ENCODE measurements around the gene AOC3.
"Not testable (repeated sequence)": the region's sequence is repeated elsewhere in the genome, so short reads cannot be mapped to it uniquely, and the experiment has no call there.

Gene AOC3

DNA sequence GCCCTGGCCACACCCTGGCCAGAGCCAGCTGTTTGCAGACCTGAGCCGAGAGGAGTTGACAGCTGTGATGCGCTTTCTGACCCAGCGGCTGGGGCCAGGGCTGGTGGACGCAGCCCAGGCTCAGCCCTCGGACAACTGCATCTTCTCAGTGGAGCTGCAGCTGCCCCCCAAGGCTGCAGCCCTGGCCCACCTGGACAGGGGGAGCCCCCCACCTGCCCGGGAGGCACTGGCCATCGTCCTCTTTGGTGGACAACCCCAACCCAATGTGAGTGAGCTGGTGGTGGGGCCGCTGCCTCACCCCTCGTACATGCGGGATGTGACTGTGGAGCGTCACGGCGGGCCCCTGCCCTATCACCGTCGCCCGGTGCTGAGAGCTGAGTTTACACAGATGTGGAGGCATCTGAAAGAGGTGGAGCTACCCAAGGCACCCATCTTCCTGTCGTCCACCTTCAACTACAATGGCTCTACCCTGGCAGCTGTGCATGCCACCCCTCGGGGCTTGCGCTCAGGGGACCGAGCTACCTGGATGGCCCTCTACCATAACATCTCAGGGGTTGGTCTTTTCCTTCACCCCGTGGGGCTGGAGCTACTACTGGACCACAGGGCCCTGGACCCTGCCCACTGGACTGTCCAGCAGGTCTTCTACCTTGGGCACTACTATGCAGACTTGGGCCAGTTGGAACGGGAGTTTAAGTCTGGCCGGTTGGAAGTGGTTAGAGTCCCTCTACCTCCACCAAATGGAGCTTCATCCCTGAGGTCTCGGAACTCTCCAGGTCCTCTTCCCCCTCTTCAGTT, 6.0 kb upstream of the AOC3 start:
- DNase-seq (ENCODE audit: low read depth): no peak

DNA sequence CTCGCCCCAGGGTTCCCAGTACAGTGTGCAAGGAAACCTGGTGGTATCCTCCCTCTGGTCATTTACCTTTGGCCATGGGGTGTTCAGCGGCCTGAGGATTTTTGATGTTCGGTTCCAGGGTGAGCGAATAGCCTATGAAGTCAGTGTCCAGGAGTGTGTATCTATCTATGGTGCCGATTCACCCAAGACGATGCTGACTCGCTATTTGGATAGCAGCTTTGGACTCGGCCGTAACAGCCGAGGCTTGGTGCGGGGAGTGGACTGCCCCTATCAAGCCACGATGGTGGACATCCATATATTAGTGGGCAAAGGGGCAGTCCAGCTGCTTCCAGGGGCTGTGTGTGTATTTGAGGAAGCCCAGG, 5.5 kb upstream of the AOC3 start:
- DNase-seq (ENCODE audit: low read depth): no peak

GRCh38 chr17:42845918-42846593, 4.9 kb upstream of the AOC3 start:
- peak; percentile 34 for DNase-seq (ENCODE audit: low read depth)

- DNase-seq (ENCODE audit: low read depth): peak; percentile 77
Measured at GRCh38 chr17:42846594-42847280, 4.3 kb upstream of the AOC3 start.

- no peak for DNase-seq (ENCODE audit: low read depth)
Measured at GRCh38 chr17:42848093-42848492, 2.9 kb upstream of the AOC3 start.

GRCh38 chr17:42849031-42849430, 2.0 kb upstream of the AOC3 start:
- DNase-seq (ENCODE audit: low read depth): no peak

DNA sequence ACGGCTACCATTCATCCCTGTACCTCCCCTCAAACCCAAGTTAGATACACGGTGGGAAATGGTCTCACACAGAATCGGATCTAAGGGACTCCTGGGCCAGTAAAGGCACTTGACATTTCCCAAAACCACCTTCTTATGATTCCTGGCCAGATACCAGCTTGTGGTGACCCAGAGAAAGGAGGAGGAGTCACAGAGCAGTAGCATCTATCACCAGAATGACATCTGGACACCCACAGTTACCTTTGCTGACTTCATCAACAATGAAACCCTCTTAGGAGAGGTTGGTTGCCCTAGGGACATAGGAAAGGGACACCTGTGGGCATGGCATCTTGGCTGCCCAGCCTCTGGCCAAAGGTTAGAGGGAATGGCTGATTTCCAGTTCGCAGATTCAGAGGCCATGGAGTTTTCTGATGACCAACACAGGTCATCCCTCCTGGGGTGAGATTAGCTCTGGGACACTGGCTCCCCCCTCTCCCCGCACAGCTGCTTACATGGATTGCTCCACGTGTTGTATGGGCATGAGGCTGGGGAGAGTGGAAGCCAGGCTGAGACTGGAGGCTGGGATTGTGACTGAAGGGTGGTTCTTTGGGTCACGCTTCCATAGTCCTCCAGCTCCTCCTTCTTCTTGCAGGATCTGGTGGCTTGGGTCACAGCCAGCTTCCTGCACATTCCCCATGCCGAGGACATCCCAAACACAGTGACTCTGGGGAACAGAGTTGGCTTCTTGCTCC, 1.4 kb upstream of the AOC3 start:
- no peak for DNase-seq (ENCODE audit: low read depth)

DNA sequence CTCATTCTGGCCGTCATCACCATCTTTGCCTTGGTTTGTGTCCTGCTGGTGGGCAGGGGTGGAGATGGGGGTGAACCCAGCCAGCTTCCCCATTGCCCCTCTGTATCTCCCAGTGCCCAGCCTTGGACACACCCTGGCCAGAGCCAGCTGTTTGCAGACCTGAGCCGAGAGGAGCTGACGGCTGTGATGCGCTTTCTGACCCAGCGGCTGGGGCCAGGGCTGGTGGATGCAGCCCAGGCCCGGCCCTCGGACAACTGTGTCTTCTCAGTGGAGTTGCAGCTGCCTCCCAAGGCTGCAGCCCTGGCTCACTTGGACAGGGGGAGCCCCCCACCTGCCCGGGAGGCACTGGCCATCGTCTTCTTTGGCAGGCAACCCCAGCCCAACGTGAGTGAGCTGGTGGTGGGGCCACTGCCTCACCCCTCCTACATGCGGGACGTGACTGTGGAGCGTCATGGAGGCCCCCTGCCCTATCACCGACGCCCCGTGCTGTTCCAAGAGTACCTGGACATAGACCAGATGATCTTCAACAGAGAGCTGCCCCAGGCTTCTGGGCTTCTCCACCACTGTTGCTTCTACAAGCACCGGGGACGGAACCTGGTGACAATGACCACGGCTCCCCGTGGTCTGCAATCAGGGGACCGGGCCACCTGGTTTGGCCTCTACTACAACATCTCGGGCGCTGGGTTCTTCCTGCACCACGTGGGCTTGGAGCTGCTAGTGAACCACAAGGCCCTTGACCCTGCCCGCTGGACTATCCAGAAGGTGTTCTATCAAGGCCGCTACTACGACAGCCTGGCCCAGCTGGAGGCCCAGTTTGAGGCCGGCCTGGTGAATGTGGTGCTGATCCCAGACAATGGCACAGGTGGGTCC, 607 bp downstream of the AOC3 start:
- not testable (repeated sequence) for DNase-seq (ENCODE audit: low read depth)

DNA sequence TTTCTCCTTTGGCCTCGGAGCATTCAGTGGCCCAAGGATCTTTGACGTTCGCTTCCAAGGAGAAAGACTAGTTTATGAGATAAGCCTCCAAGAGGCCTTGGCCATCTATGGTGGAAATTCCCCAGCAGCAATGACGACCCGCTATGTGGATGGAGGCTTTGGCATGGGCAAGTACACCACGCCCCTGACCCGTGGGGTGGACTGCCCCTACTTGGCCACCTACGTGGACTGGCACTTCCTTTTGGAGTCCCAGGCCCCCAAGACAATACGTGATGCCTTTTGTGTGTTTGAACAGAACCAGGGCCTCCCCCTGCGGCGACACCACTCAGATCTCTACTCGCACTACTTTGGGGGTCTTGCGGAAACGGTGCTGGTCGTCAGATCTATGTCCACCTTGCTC, 1.4 kb downstream of the AOC3 start:
- DNase-seq (ENCODE audit: low read depth): no peak

DNA sequence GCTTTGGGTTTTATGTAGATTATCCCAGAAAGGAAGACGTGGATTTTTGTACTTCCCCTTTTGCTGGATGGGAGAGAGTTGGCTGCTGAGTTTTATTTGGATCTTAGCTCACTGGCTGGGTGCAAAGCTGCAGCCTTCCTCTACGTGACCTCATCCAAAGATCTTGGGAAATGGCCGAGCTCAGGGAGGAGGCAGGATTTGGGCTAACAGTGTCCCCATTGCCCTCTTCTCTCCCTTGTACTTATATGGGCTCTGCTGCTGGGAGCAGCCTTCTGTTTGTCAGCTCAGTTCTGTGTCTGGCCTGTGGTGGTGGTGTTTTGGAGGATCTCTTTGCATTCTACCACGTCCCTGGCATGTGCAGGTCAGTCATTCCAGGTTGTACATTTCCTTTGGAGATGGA, 2.0 kb downstream of the AOC3 start:
- no peak for DNase-seq (ENCODE audit: low read depth)

GRCh38 chr17:42853597-42853967, 2.6 kb downstream of the AOC3 start:
- DNase-seq (ENCODE audit: low read depth): no peak

DNA sequence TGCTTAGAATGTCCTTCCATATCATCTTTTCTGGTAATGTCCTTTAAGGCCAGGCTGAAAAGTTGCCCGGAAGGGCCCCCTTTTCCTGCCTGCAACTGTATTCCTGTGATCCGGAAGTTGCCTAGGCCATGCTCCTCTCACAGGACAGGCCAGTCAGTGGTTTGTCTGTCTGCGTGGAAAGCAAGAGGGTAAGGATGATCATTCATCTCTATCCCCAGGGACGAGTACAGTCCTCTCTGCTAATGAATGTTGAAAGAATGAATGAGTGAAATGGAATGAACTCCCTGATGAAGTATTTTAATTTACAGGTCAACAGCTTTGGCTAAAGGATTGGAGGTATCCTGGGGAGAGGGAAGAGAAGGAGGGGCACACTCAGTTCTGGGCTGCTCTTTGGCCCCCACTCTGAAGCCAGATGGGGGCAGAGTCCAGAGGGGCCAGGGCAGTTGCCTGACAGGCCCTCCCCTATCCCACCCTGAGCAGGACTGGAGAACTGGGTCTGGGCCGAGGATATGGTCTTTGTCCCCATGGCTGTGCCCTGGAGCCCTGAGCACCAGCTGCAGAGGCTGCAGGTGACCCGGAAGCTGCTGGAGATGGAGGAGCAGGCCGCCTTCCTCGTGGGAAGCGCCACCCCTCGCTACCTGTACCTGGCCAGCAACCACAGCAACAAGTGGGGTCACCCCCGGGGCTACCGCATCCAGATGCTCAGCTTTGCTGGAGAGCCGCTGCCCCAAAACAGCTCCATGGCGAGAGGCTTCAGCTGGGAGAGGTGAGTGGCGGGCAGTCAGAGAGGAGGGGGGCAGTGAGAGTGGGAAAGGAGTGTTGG, 3.2 kb downstream of the AOC3 start:
- DNase-seq (ENCODE audit: low read depth): no peak

DNA sequence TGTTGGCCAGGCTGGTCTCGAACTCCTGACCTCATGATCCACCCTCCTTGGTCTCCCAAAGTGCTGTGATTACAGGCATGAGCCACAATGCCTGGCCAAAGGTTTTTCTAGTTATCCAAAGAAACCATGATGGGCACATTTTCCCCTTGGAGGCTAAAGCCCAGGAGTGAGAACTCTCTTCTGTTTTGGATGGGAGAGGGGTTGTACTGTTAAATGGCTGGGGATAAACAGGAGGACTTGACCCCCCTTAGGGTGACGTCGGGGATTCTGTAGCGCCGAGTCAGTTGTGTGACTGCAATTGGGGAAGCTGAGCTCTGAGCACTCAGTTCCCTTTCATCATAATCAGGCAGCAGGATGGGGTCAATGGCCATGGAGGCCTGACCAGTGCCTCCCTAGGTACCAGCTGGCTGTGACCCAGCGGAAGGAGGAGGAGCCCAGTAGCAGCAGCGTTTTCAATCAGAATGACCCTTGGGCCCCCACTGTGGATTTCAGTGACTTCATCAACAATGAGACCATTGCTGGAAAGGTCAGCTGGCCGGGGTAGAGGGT, 4.1 kb downstream of the AOC3 start:
- DNase-seq (ENCODE audit: low read depth): no peak

DNA sequence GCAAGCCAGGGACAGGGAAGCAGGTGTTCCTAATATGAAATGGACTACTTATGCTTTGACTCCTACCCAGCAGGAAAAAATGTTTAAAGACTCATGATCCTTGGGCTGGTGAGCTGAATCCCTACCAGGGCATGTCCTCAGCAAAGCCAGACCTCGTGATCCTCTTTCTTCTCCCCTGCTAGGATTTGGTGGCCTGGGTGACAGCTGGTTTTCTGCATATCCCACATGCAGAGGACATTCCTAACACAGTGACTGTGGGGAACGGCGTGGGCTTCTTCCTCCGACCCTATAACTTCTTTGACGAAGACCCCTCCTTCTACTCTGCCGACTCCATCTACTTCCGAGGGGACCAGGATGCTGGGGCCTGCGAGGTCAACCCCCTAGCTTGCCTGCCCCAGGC, 5.1 kb downstream of the AOC3 start:
- DNase-seq (ENCODE audit: low read depth): not testable (repeated sequence)

- not testable (repeated sequence) for DNase-seq (ENCODE audit: low read depth)
Measured at GRCh38 chr17:42856516-42856915, 5.5 kb downstream of the AOC3 start.

DNA sequence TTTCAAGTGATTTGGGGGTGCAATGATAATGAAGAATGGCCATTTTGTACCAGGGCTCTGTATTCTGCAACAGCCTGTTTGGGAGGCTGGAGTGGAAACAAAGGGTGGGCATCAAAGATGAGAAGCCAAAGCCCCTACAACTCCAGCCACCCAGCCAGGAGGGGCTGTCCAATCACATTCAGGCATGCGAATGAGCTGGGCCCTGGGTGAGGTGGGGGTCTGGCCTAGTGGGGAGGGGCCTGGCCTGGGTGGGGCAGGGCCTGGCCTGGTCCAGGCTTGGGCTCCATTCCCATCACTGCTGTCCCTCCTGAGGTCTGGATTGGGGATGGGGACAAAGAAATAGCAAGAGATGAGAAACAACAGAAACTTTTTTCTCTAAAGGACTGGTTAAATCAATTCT, 6.4 kb downstream of the AOC3 start:
- no peak for DNase-seq (ENCODE audit: low read depth)

GRCh38 chr17:42865638-42866094, 14.7 kb downstream of the AOC3 start:
- DNase-seq (ENCODE audit: low read depth): no peak

DNA sequence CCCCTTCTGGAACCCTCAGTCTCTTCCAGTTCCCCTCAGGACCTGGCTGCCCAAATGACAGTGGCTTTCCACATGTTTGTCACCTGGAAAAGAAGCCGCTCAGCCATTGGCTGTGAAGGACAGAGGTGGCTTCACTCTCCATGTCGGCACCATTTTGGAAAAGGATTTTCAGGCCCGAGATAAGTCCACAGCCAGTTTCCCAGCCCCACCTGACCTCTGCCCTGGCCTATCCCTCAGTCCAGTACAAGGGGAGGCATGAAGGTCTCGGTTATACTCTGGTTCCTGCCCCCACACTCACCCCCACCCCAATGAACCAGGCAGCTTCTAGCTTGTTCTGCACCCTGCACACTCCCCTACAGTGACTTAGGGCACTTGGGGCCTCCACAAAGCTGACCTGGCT, 15.2 kb downstream of the AOC3 start:
- DNase-seq (ENCODE audit: low read depth): no peak

GRCh38 chr17:42866631-42867575, 15.9 kb downstream of the AOC3 start:
- no peak for DNase-seq (ENCODE audit: low read depth)

Data from fibroblast of gingiva (primary cell).